OCI-M1 (cell line): Measurements from ENCODE around the gene HDAC5.
"Not testable (repeated sequence)": the region's sequence is repeated elsewhere in the genome, so short reads cannot be mapped to it uniquely, and the experiment has no call there.

Experiments
- DNase-seq: peaks from one replicate; lab custom pipeline; 2025; lab: John Stamatoyannopoulos, UW

Gene HDAC5

GRCh38 chr17:44133918-44134476, 10.6 kb upstream of the HDAC5 start:
- no peak for DNase-seq

GRCh38 chr17:44132275-44132821, 8.9 kb upstream of the HDAC5 start:
- DNase-seq = peak; percentile 64

GRCh38 chr17:44131372-44131771, 7.9 kb upstream of the HDAC5 start:
- DNase-seq = not testable (repeated sequence)

GRCh38 chr17:44130693-44131349, 7.4 kb upstream of the HDAC5 start:
- DNase-seq = no peak

GRCh38 chr17:44128383-44128782, 4.9 kb upstream of the HDAC5 start:
- DNase-seq = no peak

- no peak for DNase-seq
Observed at GRCh38 chr17:44124118-44124438, 637 bp upstream of the HDAC5 start.

GRCh38 chr17:44122816-44123355, 555 bp downstream of the HDAC5 start:
- no peak for DNase-seq

- peak; percentile 20 for DNase-seq
Observed at GRCh38 chr17:44121997-44122815, 1.2 kb downstream of the HDAC5 start.

GRCh38 chr17:44120851-44121605, 2.4 kb downstream of the HDAC5 start:
- DNase-seq = no peak

- DNase-seq = not testable (repeated sequence)
Observed at GRCh38 chr17:44120281-44120680, 3.2 kb downstream of the HDAC5 start.

- no peak for DNase-seq
Observed at GRCh38 chr17:44119798-44120197, 3.6 kb downstream of the HDAC5 start.

GRCh38 chr17:44119062-44119461, 4.4 kb downstream of the HDAC5 start:
- DNase-seq = no peak

GRCh38 chr17:44118427-44119050, 4.9 kb downstream of the HDAC5 start:
- no peak for DNase-seq

- no peak for DNase-seq
Observed at GRCh38 chr17:44117351-44117750, 6.1 kb downstream of the HDAC5 start.

- peak; percentile 54 for DNase-seq
Observed at GRCh38 chr17:44115585-44116415, 7.6 kb downstream of the HDAC5 start.

GRCh38 chr17:44113868-44114840, 9.3 kb downstream of the HDAC5 start:
- DNase-seq = no peak

GRCh38 chr17:44113382-44113781, 10.1 kb downstream of the HDAC5 start:
- no peak for DNase-seq

- no peak for DNase-seq
Observed at GRCh38 chr17:44112284-44113280, 10.9 kb downstream of the HDAC5 start.
